ENCODE results near the gene ZKSCAN4. TPM values are rescaled to one million over a fixed set of nuclear protein-coding genes. Genes with fewer than 3 reads are reported as not detected.
A peak's percentile ranks its signal among the peaks of the same experiment; 100 is the strongest.

ZKSCAN4 gene
- total and polyA plus RNA-seq, 10 of the 15 experiments (the other 5 are each of a cell fraction or from before 2014, with no cell fraction given): 3.0 to 6.5 (median 5.0) TPM

DNA sequence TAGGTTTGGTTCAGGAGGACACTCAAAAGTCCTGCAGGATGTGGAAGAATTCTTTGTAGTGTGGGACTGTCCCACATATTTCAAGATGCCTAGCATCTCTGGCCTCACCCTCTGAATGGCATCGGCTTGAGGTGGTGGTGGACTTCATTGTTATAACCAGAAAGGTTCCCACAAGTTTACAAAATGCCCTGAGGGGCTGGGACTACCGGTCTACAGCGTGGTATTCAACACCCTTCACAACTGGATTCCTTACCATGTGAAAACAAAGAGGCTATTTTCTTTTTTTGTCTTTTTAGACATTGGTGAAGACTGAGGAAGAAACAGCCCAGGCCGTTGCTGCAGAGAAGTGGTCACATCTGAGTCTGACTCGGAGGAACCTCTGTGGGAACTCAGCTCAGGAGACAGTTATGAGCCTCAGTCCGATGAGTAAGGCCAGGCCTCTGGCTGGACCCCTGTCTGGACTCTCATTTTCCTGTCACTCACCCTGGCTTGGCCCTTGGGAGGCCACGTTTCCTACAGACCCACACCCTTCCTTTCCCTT lies 44.5 kb upstream of the ZKSCAN4 start (continued):
- no peak for TF ChIP-seq POU2F2 (IDR thresholded peaks at IDR 0.05; ENCODE audit: borderline replicate concordance, low read depth, low read length)
- TF ChIP-seq, protein P1, sequence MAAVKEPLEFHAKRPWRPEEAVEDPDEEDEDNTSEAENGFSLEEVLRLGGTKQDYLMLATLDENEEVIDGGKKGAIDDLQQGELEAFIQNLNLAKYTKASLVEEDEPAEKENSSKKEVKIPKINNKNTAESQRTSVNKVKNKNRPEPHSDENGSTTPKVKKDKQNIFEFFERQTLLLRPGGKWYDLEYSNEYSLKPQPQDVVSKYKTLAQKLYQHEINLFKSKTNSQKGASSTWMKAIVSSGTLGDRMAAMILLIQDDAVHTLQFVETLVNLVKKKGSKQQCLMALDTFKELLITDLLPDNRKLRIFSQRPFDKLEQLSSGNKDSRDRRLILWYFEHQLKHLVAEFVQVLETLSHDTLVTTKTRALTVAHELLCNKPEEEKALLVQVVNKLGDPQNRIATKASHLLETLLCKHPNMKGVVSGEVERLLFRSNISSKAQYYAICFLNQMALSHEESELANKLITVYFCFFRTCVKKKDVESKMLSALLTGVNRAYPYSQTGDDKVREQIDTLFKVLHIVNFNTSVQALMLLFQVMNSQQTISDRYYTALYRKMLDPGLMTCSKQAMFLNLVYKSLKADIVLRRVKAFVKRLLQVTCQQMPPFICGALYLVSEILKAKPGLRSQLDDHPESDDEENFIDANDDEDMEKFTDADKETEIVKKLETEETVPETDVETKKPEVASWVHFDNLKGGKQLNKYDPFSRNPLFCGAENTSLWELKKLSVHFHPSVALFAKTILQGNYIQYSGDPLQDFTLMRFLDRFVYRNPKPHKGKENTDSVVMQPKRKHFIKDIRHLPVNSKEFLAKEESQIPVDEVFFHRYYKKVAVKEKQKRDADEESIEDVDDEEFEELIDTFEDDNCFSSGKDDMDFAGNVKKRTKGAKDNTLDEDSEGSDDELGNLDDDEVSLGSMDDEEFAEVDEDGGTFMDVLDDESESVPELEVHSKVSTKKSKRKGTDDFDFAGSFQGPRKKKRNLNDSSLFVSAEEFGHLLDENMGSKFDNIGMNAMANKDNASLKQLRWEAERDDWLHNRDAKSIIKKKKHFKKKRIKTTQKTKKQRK (IDR thresholded peaks at IDR 0.05; ENCODE audit: low read depth, low read length): no peak
- no peak for TF ChIP-seq SREBF1 (IDR thresholded peaks at IDR 0.05; ENCODE audit: low read length)
- no peak for TF ChIP-seq LARP7 (IDR thresholded peaks at IDR 0.05)
- no peak for TF ChIP-seq FOXM1 (IDR thresholded peaks at IDR 0.05; ENCODE audit: low read depth, low read length)
- TF ChIP-seq NR2F1 (conservative IDR thresholded peaks at IDR 0.05): no peak

DNA sequence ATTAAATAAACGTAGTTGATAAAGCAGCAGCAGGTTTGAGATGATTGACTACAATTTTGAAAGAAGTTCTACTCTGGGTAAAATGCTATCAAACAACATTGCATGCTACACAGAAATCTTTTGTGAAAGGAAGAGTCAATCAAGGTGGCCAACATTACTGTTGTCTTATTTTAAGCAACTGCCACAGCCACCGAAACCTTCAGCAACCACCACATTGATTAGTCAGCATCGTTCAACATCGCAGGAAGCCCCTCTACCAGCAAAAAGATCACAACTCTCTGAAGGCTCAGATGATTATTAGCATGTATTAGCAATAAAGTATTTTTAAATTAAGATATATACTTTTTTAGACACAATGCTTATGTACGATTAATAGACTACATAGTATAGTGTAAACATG lies 43.3 kb upstream of the ZKSCAN4 start:
- no peak overlapping the region for H3K4me3 ChIP-seq
- intact Hi-C loops (cut with micrococcal nuclease; ENCODE audit: unreplicated experiment) (no loop called here), in situ Hi-C loops (cut with MboI) (no loop called here)
- H3K9ac ChIP-seq (ENCODE audit: control insufficient read depth, insufficient read depth, low read length): no peak overlapping the region
- RAD21 ChIA-PET (ENCODE audit: unreplicated experiment): no interaction called here
- H3K4me2 ChIP-seq (ENCODE audit: control insufficient read depth, insufficient read depth): no peak overlapping the region
- TF ChIP-seq, protein P2, sequence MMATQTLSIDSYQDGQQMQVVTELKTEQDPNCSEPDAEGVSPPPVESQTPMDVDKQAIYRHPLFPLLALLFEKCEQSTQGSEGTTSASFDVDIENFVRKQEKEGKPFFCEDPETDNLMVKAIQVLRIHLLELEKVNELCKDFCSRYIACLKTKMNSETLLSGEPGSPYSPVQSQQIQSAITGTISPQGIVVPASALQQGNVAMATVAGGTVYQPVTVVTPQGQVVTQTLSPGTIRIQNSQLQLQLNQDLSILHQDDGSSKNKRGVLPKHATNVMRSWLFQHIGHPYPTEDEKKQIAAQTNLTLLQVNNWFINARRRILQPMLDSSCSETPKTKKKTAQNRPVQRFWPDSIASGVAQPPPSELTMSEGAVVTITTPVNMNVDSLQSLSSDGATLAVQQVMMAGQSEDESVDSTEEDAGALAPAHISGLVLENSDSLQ (IDR thresholded peaks at IDR 0.05): peak; percentile 33; the same call in 1 of the 2 replicates
- TF ChIP-seq MEF2B (IDR thresholded peaks at IDR 0.05; ENCODE audit: partially characterized antibody, poor library complexity, severe bottlenecking): no peak
- TF ChIP-seq, protein P3, sequence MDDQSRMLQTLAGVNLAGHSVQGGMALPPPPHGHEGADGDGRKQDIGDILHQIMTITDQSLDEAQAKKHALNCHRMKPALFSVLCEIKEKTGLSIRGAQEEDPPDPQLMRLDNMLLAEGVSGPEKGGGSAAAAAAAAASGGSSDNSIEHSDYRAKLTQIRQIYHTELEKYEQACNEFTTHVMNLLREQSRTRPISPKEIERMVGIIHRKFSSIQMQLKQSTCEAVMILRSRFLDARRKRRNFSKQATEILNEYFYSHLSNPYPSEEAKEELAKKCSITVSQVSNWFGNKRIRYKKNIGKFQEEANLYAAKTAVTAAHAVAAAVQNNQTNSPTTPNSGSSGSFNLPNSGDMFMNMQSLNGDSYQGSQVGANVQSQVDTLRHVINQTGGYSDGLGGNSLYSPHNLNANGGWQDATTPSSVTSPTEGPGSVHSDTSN (IDR thresholded peaks at IDR 0.05; ENCODE audit: insufficient replicate concordance, low read depth, low read length): peak; percentile 15
- H2AFZ ChIP-seq (ENCODE audit: control insufficient read depth, low read depth, low read length): no peak overlapping the region
- SMC1A ChIA-PET (ENCODE audit: uncharacterized antibody, unreplicated experiment): no interaction called here
- H3K27ac ChIP-seq (ENCODE audit: control insufficient read depth, insufficient read depth): no peak overlapping the region
- no peaks in the 10 kb centered on the region for H3K27me3 ChIP-seq (replicated peaks in 1 of 2; ENCODE audit: control insufficient read depth in 2 of 2, insufficient read depth in 2 of 2, low read length in 1 of 2)
- H4K20me1 ChIP-seq (ENCODE audit: control insufficient read depth, insufficient read depth): no peaks in the 10 kb centered on the region
- H3K36me3 ChIP-seq (ENCODE audit: control insufficient read depth in 2 of 2, insufficient read depth in 2 of 2, low read length in 1 of 2): no peaks in the 10 kb centered on the region
- CTCF ChIA-PET: no interaction called here
- FAIRE-seq (no peak), ATAC-seq (peak; percentile 68), DNase-seq (ENCODE audit: low read depth, low spot score) (no peak)
- no peaks in the 10 kb centered on the region for H3K79me2 ChIP-seq (ENCODE audit: control insufficient read depth, insufficient read depth, low read length)
- no peaks in the 10 kb centered on the region; the same call in 2 of the 3 replicates for H3K9me3 ChIP-seq (replicated peaks; ENCODE audit: control insufficient read depth, insufficient read depth, low read length)
- BruUV-seq (replicated peaks): no TSS peak
- POLR2A ChIA-PET: no interaction called here
- H3K4me1 ChIP-seq (ENCODE audit: control insufficient read depth, insufficient read depth, low read length): no peaks in the 10 kb centered on the region
- WGBS (ENCODE audit: insufficient coverage, insufficient replicate concordance, low lambda C conversion rate, missing lambda C conversion rate): 76% methylated on average over 5 of the region's 5 CpGs

All from GM12878 (cell line).